ENCODE measurements around the gene DLX2.

DLX2 gene

GRCh38 chr2:172094294-172095145, 8.2 kb downstream of the DLX2 start:
- DNase-seq, result no peak

GRCh38 chr2:172093416-172094293, 9.0 kb downstream of the DLX2 start:
- DNase-seq, result peak in 1 of 2 donors; percentile 65

DNA sequence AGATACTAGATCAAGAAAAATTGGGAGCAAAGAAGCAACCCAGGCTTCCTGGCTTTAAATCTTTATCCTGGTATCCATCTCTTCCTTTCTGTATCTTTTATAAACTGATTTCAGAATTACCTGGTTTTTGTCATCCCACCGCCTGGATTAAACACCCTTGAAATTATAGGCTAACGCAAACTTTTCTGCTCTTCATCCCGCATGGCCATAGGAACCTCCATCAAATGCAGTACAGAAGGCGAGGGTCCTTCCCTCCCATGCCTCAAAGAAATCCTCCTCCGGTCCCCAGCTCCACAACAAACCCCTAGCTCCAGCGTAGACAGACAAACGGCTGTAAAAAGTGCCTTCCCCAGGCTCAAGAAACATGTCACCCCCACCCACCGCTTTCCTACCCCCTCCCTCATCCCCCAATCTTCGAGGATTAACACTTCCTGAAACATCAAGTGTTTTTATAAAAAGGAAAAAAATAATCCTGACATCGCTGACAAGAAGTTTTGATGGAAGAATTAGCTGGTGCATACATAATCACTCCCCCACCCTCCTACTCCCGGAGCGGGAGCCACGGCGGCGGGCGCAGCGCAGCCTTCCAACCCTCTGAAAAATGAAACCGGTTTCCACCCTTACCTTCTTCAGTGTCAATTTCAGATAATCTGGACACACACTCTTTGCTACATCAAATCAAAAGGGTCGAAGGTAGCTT, 9.8 kb downstream of the DLX2 start:
- DNase-seq, result no peak

GRCh38 chr2:172091761-172092566, 10.7 kb downstream of the DLX2 start:
- DNase-seq, result no peak

GRCh38 chr2:172091000-172091641, 11.6 kb downstream of the DLX2 start:
- DNase-seq, result no peak

DNA sequence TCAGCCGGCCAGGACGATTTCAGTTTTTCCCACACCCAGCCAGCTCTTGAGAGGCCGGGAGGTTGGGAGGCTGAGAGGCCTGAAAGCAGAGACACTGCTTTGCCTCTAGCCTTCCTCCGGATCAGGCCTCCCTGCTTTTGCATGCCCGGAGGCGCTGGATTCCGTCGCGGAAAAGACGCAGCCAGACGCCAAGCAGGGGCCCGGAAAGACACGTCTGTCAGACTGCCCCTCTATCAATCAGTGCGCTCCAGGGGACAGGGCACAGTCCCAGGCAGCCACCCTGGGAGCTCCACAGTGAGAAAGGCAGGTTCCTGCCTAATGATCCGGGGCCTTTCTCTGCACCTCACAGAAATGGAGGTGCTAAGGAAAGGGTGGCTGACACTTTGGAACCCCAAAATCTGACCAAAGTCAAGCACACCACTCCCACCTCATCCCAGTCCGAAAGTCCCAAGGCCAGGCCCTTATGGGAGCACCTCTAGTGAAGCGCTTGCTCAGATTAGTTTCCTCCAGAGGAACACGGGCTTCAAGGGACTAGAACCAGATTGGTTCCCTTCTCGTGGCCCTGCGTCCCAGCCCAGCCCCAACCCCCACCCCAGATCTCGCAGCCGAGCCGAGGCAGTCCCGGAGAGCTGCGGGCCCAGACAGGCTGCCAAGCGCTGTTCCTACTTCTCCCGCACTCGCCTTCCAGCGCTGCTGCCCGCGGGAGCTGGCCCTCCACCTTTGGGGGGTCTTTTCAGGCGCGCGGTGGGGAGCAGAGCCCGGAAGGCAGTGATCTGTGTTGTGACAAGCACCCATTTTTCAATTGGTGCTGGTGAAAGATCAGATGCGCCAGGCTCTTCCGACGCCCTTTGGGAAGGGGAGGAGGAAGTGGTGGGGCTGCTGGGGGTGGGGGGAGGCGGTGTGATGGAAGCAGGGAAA, 12.4 kb downstream of the DLX2 start:
- DNase-seq, result no peak

DNA sequence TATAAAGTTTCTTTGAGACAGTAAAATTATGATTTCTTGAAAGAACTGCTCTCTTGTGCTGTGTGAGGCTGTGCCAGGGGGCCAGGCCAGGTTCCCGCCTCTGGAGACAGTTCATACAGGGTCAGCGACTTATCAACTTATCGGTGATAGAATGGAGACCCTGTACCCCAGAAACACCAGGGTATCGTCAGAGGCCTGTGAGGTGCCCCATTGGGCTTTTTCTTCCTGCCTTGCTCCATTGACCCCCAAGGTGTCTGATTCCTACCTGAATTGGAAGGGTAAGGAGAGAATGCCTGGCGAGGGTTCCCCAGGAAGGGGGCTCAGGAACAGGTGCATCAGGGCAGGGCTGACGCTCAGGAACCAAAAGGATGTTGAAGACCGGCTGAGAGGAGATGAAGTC, 13.1 kb downstream of the DLX2 start:
- DNase-seq, result no peak

GRCh38 chr2:172089005-172089504, 13.6 kb downstream of the DLX2 start:
- peak in 1 of 2 donors; percentile 0 for DNase-seq

- DNase-seq, result peak in 1 of 2 donors; percentile 0
Observed at GRCh38 chr2:172088245-172089004, 14.3 kb downstream of the DLX2 start.

- DNase-seq, result no peak
Observed at GRCh38 chr2:172087780-172088244, 14.9 kb downstream of the DLX2 start.

DNA sequence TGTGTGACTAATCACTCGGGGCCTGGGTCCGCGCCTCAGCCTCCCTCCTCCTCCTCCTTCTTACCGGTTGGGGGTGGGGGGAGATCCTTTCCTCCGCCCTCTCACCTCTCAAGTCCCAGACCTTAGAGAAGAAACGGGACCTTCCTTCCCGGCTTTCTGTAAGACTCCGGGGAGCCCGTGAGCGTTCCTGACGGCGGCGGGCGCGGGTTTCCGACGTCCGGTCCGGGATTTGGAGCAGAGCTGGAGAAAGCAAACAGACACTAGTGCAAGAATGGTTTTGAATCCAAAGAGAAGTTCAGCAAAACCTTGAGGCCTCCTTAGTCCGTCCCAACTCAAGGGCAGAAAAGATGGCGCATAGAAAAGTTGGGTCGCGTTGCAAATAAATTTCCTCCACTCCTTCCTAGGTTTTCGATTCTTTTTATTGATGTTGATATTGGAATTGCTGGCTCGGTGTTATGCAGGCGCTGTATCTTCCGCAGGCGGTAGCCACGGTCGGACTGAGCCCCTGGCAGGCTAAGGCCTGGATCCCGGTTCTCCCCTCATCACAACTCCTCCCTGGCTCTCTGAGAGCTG, 15.4 kb downstream of the DLX2 start:
- DNase-seq, result peak in 1 of 2 donors; percentile 0

DNA sequence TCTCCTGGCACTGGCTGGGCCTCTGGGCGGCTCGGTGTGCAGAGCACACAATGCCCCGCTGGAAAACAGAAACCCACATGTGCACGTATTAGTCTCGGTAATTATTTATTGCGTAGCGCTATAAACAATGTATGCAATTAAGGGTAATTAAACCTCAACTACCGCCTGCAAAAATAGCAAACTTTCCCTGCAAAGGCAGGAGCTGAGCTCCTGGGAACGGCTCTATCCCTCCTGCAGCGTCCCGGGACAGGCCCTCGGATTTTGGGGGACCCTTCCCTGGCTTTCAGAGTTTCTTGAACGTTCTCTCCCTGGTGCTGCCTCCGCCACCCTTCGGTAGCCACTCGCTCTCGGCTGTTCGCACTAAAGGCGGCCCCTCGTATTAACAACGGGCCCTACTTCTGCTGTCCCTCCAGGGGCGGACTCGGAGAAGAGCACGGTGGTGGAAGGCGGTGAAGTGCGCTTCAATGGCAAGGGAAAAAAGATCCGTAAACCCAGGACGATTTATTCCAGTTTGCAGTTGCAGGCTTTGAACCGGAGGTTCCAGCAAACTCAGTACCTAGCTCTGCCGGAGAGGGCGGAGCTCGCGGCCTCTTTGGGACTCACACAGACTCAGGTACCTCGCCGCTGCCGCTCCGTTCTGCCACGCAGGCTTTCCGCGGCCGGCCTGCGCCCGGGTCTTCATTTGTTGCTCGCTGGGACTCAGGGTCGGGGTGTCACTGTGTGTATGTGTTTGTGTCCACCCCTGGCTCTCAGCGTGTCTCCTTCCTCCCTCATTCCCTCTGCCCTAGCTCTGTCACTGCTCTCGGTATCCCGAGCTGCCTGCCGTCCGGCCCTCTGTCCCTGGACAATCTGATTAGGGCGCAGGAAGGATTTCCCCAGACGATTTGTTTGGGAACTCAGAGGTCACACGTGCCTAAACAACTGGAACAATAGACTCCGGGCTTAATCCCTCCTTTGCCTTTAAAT, 16.2 kb downstream of the DLX2 start:
- DNase-seq, result no peak

DNA sequence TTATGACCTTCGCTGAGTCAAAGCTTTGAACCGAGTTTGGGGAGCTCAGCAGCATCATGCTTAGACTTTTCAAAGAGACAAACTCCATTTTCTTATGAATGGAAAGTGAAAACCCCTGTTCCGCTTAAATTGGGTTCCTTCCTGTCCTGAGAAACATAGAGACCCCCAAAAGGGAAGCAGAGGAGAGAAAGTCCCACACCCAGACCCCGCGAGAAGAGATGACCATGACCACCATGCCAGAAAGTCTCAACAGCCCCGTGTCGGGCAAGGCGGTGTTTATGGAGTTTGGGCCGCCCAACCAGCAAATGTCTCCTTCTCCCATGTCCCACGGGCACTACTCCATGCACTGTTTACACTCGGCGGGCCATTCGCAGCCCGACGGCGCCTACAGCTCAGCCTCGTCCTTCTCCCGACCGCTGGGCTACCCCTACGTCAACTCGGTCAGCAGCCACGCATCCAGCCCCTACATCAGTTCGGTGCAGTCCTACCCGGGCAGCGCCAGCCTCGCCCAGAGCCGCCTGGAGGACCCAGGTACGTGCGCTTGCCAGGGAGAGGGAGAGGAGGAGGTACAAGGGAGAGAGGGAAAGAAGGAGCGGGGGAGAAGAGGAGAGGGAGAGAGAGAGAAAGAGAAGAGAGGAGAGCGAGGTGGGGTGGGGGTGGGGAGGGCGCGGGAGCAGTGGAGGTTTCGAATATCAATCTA, 17.1 kb downstream of the DLX2 start, which contains the start of gene DLX1:
Gene DLX1, plus strand, starts transcription at position 48 of the 700 bp plus-strand sequence. Its CDS starts 171 bp downstream, at position 219.
- DNase-seq, result no peak

DNA sequence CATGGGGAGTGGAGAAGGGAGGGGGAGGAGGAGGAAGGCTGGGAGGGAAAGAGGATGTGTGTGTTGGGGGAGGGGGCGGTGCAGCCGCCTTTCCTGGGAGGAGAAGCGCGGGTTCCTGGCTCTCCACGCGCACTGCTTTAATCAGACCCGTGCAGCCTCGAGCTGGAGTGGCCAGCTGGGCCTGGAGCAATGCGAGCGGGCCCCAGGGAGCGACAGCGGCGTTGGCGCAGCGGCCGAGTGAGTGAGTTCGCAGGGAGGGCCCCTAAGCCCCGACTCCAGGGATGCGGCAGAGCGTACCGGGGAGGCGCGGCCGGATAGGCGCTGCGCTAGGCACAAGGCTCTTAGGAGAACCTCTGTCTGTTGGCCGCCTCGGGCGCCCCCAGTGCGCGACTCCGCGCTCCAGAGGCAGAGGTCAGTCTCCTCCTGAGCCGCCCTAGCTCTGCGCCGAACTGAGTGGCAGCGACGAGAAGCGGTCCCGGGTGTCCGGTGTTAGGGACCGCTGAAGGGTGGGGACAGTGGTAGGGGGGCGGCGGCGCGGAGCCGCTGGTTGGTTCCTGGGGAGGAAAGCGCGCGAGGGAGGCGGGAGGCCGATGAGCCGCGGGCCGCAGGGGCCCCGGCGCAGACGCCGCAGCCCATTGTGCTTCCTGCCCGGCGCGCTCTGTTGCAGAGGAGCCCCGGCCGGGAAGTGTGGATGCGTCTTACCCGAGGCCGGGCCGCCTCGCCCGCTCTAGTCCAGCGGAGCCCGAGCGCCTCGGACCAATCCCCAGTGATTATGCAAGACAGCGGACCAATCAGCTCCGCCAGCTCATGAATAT, 17.8 kb downstream of the DLX2 start:
- peak; percentile 86 to 91 for DNase-seq

GRCh38 chr2:172084395-172084644, 18.4 kb downstream of the DLX2 start:
- no peak for DNase-seq

Measured in inflammatory macrophage (primary cell).